Measurements from ENCODE around the gene VWF. TPM values are rescaled to one million over a fixed set of nuclear protein-coding genes. Genes with fewer than 3 reads are reported as not detected.

VWF gene
- total and polyA plus RNA-seq, 7 donors: 0.60 to 98.0 (median 42.2) TPM

DNA sequence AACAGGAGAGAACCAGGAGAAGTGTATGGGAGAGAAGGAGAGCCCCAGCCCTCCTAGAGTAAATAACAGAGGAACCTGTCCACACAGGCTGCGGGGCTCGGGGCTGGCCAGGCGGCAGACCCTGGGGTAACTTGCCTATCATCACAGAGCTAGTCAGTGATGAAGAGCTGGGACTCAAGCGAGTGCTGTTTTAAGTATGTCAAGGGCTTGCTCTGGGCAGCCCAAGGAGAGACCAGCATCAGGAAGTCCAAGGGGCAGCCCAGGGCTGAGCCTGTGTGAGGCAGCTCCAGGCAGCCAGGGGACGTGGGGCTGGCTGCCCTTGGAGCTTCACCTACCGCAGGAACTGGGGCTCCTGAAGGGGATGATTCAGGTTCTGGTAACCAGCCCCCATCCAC is 10.0 kb downstream of the VWF start:
- H3K27ac ChIP-seq: peak overlapping the region in 1 of 4 donors; percentile 45
- no peaks in the 10 kb centered on the region for H3K36me3 ChIP-seq
- no peak for DNase-seq
- no peak for TF ChIP-seq EP300 (IDR thresholded peaks at IDR 0.05)
- TF ChIP-seq, protein P1, sequence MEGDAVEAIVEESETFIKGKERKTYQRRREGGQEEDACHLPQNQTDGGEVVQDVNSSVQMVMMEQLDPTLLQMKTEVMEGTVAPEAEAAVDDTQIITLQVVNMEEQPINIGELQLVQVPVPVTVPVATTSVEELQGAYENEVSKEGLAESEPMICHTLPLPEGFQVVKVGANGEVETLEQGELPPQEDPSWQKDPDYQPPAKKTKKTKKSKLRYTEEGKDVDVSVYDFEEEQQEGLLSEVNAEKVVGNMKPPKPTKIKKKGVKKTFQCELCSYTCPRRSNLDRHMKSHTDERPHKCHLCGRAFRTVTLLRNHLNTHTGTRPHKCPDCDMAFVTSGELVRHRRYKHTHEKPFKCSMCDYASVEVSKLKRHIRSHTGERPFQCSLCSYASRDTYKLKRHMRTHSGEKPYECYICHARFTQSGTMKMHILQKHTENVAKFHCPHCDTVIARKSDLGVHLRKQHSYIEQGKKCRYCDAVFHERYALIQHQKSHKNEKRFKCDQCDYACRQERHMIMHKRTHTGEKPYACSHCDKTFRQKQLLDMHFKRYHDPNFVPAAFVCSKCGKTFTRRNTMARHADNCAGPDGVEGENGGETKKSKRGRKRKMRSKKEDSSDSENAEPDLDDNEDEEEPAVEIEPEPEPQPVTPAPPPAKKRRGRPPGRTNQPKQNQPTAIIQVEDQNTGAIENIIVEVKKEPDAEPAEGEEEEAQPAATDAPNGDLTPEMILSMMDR (IDR thresholded peaks at IDR 0.05): no peak
- no peak for TF ChIP-seq POLR2A (IDR thresholded peaks at IDR 0.05)
- no peak for TF ChIP-seq POLR2AphosphoS5 (IDR thresholded peaks at IDR 0.05)
- WGBS, 2 donors: 86 to 89% methylated on average over 6 of the region's 6 CpGs
- H3K9me3 ChIP-seq: no peaks in the 10 kb centered on the region
- H3K4me3 ChIP-seq: no peak overlapping the region
- H3K4me1 ChIP-seq: no peaks in the 10 kb centered on the region
- intact Hi-C loops (cut with DNase I): no loop called here
- no peaks in the 10 kb centered on the region for H3K27me3 ChIP-seq

DNA sequence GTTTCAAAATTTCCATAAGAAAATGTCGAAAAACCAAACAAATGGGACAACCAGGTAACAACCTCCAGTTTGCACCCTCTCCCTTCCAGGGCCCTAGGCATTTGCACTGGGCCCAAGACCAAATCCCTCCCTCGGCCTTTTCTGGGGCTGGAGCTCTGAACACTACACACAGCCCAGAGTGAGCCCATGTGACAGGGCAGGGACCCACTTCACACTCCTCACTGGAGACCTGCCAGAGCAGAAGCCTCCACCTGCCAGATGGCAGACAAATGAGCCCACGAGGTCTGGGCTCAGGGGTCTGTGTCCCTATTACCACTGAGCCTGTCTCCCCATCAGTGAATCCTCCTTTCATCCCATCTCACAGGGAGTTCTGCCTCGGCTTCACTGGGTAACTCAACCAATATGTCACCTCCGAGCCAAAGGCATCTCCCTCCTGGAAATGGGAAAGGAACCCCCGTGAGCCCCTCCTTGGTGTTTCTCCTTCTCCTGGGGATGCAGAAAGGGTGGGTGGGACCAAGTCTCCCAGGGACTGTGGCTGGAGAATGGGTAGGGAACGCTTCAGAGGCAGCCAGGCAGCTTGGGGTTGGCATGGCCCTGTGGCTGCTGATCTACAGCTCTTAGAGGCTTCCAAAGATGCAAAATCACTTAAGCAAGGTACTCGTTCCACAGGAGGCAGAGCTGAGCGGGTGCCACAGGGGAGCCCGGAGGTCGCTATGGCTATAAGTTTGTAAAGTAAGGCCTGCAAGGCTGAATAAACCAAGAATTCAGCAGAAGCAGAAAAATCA is 10.6 kb downstream of the VWF start:
- 84 to 86% methylated on average over 11 of the region's 11 CpGs for WGBS, 2 donors
- H3K36me3 ChIP-seq: no peaks in the 10 kb centered on the region
- no peaks in the 10 kb centered on the region for H3K4me1 ChIP-seq
- DNase-seq: no peak
- H3K27me3 ChIP-seq: no peaks in the 10 kb centered on the region
- H3K9me3 ChIP-seq: no peaks in the 10 kb centered on the region
- intact Hi-C loops (cut with DNase I): no loop called here
- TF ChIP-seq POLR2A (IDR thresholded peaks at IDR 0.05) (no peak), EP300 (IDR thresholded peaks at IDR 0.05) (no peak)
- H3K27ac ChIP-seq: peak overlapping the region in 1 of 4 donors; percentile 45
- H3K4me3 ChIP-seq: no peak overlapping the region

DNA sequence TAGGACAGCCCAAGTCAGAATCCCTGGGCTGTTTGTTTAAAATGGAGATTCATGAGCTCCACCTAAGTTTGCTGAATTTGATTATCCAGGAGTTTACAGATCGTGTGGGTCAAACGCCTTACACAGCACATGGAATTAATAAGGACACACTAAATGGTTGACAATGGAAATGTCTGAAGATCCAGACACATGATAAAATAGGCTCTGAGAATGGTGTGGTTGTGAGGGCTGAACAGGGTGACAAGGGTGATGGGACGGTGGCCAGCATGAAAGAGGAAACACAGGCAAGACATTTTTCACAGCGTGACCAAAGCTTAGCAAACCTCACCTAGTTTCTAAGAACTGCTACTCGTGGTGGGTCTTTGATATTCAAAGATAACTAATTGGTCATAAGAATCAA is 12.5 kb downstream of the VWF start:
- no peaks in the 10 kb centered on the region for H3K36me3 ChIP-seq
- H3K4me1 ChIP-seq: no peaks in the 10 kb centered on the region
- DNase-seq: no peak
- H3K27me3 ChIP-seq: no peaks in the 10 kb centered on the region
- TF ChIP-seq POLR2A (IDR thresholded peaks at IDR 0.05) (no peak), POLR2AphosphoS5 (IDR thresholded peaks at IDR 0.05) (no peak), EP300 (IDR thresholded peaks at IDR 0.05) (no peak)
- TF ChIP-seq, protein P1 (IDR thresholded peaks at IDR 0.05): no peak
- H3K4me3 ChIP-seq: no peak overlapping the region
- 69 to 72% methylated on average over 5 of the region's 5 CpGs for WGBS, 2 donors
- no peaks in the 10 kb centered on the region for H3K9me3 ChIP-seq
- H3K27ac ChIP-seq: no peak overlapping the region
- intact Hi-C loops (cut with DNase I): no loop called here

DNA sequence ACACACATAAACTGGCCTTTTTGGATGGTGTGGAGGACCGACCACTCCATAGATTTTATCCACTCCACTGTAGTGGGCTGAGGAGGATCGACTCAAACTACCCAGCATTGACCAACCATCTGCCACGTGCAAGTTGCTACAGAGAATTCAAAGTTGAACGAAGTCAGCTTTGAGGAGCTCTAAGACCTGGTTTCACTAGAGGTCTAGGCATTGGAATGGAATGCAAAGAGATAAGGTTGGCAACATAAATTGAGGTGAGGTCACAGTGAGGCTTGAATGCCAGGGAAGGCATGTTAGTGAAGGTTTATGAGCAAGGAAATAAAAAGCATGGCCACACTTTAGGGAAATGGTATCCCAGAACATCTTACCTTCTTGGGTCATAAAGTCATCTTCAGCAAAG is 14.5 kb downstream of the VWF start:
- Histone ChIP-seq H3K36me3 (no peaks in the 10 kb centered on the region), H3K9me3 (no peaks in the 10 kb centered on the region), H3K27me3 (no peaks in the 10 kb centered on the region), H3K4me3 (no peak overlapping the region), H3K4me1 (no peaks in the 10 kb centered on the region), H3K27ac (no peak overlapping the region)
- intact Hi-C loops (cut with DNase I): no loop called here
- no peak for DNase-seq
- no peak for TF ChIP-seq POLR2A (IDR thresholded peaks at IDR 0.05)
- no peak for TF ChIP-seq POLR2AphosphoS5 (IDR thresholded peaks at IDR 0.05)
- TF ChIP-seq EP300 (IDR thresholded peaks at IDR 0.05): no peak
- TF ChIP-seq, protein P1 (IDR thresholded peaks at IDR 0.05): no peak
- 89 to 94% methylated on average over 4 of the region's 4 CpGs for WGBS, 2 donors

DNA sequence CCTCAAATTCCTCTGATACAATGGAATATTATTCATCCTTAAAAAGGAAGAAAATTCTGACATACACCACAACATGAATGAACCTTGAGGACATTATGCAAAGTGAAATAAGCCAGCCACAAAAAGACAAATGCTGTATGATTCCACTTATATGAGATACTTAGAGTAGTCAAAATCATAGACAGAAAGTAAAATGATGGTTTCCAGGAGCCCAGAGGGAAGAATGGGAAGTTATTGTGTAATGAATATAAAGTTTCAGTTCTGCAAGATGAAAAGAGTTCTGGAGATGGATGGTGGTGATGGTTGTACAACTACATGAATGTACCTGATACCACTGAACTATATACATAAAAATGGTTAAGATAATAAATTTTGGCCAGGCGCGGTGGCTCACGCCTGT is 18.3 kb downstream of the VWF start:
- H3K27me3 ChIP-seq: no peaks in the 10 kb centered on the region
- intact Hi-C loops (cut with DNase I): no loop called here
- H3K4me1 ChIP-seq: no peaks in the 10 kb centered on the region
- H3K4me3 ChIP-seq: no peak overlapping the region
- no peak for DNase-seq
- H3K36me3 ChIP-seq: no peaks in the 10 kb centered on the region
- H3K27ac ChIP-seq: no peak overlapping the region
- TF ChIP-seq, protein P1 (IDR thresholded peaks at IDR 0.05): no peak
- peak in 1 of 4 donors; percentile 40 for TF ChIP-seq POLR2AphosphoS5 (IDR thresholded peaks at IDR 0.05)
- TF ChIP-seq POLR2A (IDR thresholded peaks at IDR 0.05): no peak
- H3K9me3 ChIP-seq: no peaks in the 10 kb centered on the region
- WGBS, 2 donors: 87 to 90% methylated on average over 3 of the region's 3 CpGs

All from sigmoid colon (tissue), 7 donors.